ENCODE results near the gene ENGASE. TPM values are rescaled to one million over a fixed set of nuclear protein-coding genes. Genes with fewer than 3 reads are reported as not detected.

ENGASE gene
- total RNA-seq, 1 donor from 2014 or later: 11.5 TPM

- no peak for FAIRE-seq
- no peak for DNase-seq (ENCODE audit: low read depth)
Measured at GRCh38 chr17:79039886-79040285, 34.7 kb upstream of the ENGASE start.

GRCh38 chr17:79041041-79041570, 33.5 kb upstream of the ENGASE start:
- FAIRE-seq: no peak
- H3K27me3 Mint-ChIP-seq (ENCODE audit: low read depth, unreplicated experiment): peaks cover 34% of the 10 kb centered on the region
- no peak overlapping the region for H2AFZ ChIP-seq (ENCODE audit: low read depth, low read length)

More at GRCh38 chr17:79039886-79040285, 34.7 kb upstream of the ENGASE start:
- Histone ChIP-seq H3K9ac (ENCODE audit: low read length) (no peak overlapping the region), H3K27ac (ENCODE audit: low read depth, low read length) (no peak overlapping the region), H3K4me2 (ENCODE audit: low read length) (no peak overlapping the region), H3K79me2 (ENCODE audit: insufficient read depth, low read length) (no peaks in the 10 kb centered on the region), H3K4me1 (ENCODE audit: insufficient read depth, low read length) (peaks cover 11% of the 10 kb centered on the region), H3K36me3 (ENCODE audit: insufficient read depth, low read length) (no peaks in the 10 kb centered on the region), H4K20me1 (ENCODE audit: insufficient read depth, low read length) (peaks cover 8% of the 10 kb centered on the region), H3K9me3 (ENCODE audit: insufficient read depth, low read depth, low read length) (no peaks in the 10 kb centered on the region), H2AFZ (ENCODE audit: low read depth, low read length) (no peak overlapping the region), H3K27me3 (ENCODE audit: insufficient read depth, low read length) (peaks cover 1% of the 10 kb centered on the region), H3K4me3 (ENCODE audit: insufficient read depth, low read depth, low read length) (no peak overlapping the region)
- H3K36me3 Mint-ChIP-seq (ENCODE audit: low read depth, unreplicated experiment): no peaks in the 10 kb centered on the region
- no peaks in the 10 kb centered on the region for H3K4me1 Mint-ChIP-seq (ENCODE audit: low read depth, unreplicated experiment)
- no peak overlapping the region for H3K4me3 Mint-ChIP-seq (ENCODE audit: unreplicated experiment)
- no peak for TF ChIP-seq EZH2 (IDR thresholded peaks at IDR 0.05; ENCODE audit: insufficient read depth, low read length)
- no peak for TF ChIP-seq CTCF (IDR thresholded peaks at IDR 0.05; ENCODE audit: insufficient read depth, low read depth, low read length)
- H3K9me3 Mint-ChIP-seq (ENCODE audit: unreplicated experiment): peaks cover 2% of the 10 kb centered on the region
- H3K27me3 Mint-ChIP-seq (ENCODE audit: low read depth, unreplicated experiment): peaks cover 22% of the 10 kb centered on the region
- H3K27ac Mint-ChIP-seq (ENCODE audit: unreplicated experiment): no peak overlapping the region

More at GRCh38 chr17:79041041-79041570, 33.5 kb upstream of the ENGASE start:
- H3K4me1 Mint-ChIP-seq (ENCODE audit: low read depth, unreplicated experiment): no peaks in the 10 kb centered on the region
- H3K4me3 ChIP-seq (ENCODE audit: insufficient read depth, low read depth, low read length): no peak overlapping the region
- no peak for DNase-seq (ENCODE audit: low read depth)
- peaks cover 8% of the 10 kb centered on the region for H4K20me1 ChIP-seq (ENCODE audit: insufficient read depth, low read length)
- H3K27ac Mint-ChIP-seq (ENCODE audit: unreplicated experiment): no peak overlapping the region
- no peaks in the 10 kb centered on the region for H3K36me3 Mint-ChIP-seq (ENCODE audit: low read depth, unreplicated experiment)
- no peaks in the 10 kb centered on the region for H3K79me2 ChIP-seq (ENCODE audit: insufficient read depth, low read length)
- H3K4me2 ChIP-seq (ENCODE audit: low read length): no peak overlapping the region
- H3K27ac ChIP-seq (ENCODE audit: low read depth, low read length): no peak overlapping the region
- H3K9me3 Mint-ChIP-seq (ENCODE audit: unreplicated experiment): peaks cover 2% of the 10 kb centered on the region
- peaks cover 2% of the 10 kb centered on the region for H3K27me3 ChIP-seq (ENCODE audit: insufficient read depth, low read length)
- TF ChIP-seq EZH2 (IDR thresholded peaks at IDR 0.05; ENCODE audit: insufficient read depth, low read length) (no peak), CTCF (IDR thresholded peaks at IDR 0.05; ENCODE audit: insufficient read depth, low read depth, low read length) (no peak)
- no peak overlapping the region for H3K9ac ChIP-seq (ENCODE audit: low read length)
- H3K4me1 ChIP-seq (ENCODE audit: insufficient read depth, low read length): peaks cover 7% of the 10 kb centered on the region
- no peak overlapping the region for H3K4me3 Mint-ChIP-seq (ENCODE audit: unreplicated experiment)
- H3K9me3 ChIP-seq (ENCODE audit: insufficient read depth, low read depth, low read length): no peaks in the 10 kb centered on the region
- H3K36me3 ChIP-seq (ENCODE audit: insufficient read depth, low read length): no peaks in the 10 kb centered on the region
